NK-92 treated with Interleukin-12 subunit alpha and Interleukin-12 subunit beta, amount 100 ng/mL, for 24 hours (cell line): Measurements from ENCODE around the gene SNX21.
"Not testable (repeated sequence)": the region's sequence is repeated elsewhere in the genome, so short reads cannot be mapped to it uniquely, and the experiment has no call there.

Source experiments
- DNase-seq: peaks from one replicate; lab custom pipeline; 2025; lab: John Stamatoyannopoulos, UW

The SNX21 gene, protein sequence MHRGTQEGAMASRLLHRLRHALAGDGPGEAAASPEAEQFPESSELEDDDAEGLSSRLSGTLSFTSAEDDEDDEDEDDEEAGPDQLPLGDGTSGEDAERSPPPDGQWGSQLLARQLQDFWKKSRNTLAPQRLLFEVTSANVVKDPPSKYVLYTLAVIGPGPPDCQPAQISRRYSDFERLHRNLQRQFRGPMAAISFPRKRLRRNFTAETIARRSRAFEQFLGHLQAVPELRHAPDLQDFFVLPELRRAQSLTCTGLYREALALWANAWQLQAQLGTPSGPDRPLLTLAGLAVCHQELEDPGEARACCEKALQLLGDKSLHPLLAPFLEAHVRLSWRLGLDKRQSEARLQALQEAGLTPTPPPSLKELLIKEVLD

DNA sequence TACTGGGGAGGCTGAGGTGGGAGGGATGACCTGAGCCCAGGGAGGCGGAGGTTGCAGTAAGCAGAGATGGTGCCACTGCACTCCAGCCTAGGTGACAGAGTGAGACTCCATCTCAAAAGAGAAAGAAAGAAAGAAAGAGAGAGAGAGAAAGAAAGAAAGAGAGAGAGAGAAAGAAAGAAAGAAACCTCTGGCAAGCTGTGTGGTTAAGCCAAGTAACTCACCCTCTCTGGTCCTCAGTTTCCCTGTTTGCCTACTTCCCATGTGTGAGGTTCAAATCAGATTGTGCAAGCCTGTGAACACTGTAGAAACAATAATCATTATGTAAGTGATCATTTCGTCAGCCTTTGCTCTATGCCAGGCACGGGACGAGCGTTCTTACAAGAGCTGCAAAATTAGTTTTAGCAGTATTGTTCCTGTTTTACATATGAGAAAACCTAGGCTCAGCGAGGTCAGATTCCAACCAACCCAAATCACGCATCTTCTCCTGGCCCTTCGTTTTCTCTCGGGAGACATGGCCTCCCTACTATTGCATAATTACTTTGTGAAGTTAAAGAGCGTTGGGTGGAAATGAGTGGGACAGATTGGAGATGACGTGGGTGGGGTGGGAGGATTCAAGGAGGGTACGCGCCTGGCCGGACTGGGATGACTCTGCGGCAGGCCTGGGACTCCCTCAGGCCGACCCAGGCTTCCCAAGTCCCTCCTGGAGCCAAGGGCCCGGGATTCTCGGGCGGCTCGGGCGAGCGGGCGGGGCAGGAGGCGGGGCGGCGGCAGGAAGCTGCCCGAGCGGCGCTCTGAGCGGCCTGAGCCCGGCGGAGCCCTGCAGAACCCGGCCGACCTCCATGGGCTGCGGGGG, at the start of gene SNX21:
Gene SNX21, plus strand, starts transcription at position 770 of the 853 bp plus-strand sequence. CDS start 121 bp downstream, outside the sequence.
- no peak for DNase-seq

GRCh38 chr20:45788351-45788750, 45.2 kb upstream of the SNX21 start:
- no peak for DNase-seq

GRCh38 chr20:45792317-45793118, 41.1 kb upstream of the SNX21 start:
- DNase-seq = no peak

DNA sequence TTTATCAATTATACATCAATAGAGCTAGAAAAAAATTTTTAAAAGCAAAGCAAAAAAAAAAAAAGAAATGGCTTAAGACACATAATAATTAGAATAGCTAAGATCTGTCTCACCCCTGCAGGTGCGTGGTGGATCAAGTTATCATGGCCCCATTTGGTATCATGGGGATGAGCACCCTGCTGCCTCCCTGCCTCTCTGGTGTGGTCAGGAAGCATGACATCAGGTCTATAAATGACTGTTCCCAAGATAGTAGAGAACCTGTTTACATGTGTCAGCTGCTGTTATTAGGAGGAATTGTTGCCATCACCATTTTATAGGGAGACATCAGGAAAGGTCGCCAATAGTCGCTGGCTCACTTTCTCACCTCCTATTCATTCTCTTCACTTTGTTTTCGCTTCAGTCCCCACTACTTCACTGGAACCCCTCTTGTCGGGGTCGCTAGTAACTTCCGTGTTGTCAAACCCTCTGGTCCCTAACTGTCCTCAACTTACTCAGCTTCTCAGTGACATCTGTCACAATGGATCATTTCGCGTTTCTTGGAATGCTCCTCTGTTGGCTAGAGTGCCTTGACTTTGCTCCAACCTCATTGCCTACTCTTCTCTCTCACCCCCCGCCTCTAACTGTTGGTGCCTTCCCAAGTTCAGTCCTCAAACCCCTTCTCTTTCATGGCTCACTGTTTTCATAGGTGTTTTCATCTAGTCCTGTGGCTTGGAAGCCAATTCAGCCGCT, 37.1 kb upstream of the SNX21 start:
- no peak for DNase-seq

GRCh38 chr20:45797510-45797909, 36.1 kb upstream of the SNX21 start:
- not testable (repeated sequence) for DNase-seq

DNA sequence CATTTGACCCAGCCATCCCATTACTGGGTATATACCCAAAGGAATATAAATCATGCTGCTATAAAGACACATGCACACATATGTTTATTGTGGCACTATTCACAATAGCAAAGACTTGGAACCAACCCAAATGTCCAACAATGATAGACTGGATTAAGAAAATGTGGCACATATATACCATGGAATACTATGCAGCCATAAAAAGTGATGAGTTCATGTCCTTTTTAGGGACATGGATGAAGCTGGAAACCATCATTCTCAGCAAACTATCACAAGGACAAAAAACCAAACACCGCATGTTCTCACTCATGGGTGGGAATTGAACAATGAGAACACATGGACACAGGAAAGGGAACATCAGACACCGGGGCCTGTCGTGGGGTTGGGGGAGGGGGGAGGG, 35.6 kb upstream of the SNX21 start:
- DNase-seq = not testable (repeated sequence)

DNA sequence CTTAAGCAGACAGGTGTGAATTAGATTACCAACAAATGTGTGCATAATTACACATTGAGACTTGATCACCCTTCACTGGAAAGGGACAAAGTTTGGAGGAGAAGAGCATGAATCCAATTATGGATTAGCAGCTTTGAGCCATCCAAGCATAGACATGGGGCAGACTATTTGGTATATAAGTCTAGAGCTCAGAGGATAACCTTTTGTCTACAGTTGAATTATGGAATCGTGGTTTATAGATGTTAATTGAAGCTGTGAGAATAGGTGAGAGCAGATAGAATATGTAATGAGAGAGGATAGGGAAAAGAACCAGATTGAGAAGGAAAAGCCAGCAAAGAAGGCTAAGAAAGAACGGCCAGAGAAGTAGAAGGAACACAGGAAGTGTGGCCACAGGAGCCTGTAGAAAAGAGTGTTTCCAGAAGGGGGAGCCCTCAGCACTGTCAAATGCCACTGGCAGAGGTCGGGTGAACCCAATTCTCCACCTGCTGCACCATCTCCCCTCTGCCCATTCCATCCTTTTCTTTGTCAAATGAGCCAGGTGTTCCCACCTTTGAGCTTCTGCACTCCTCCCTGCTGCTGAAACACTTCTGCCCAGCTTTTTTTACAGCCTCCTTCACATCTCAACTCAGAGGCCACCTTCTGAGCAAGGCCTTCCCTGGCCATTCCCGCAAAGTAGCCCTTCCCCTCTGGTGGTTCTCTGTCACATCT, 34.5 kb upstream of the SNX21 start:
- DNase-seq = peak; percentile 47

GRCh38 chr20:45801851-45802250, 31.7 kb upstream of the SNX21 start:
- no peak for DNase-seq

- no peak for DNase-seq
Observed at GRCh38 chr20:45810191-45810970, 23.2 kb upstream of the SNX21 start.

GRCh38 chr20:45812157-45813005, 21.2 kb upstream of the SNX21 start, which contains the start of gene UBE2C:
Gene UBE2C (plus strand): TSS chr20:45812644. CDS start chr20:45812696, 52 bp downstream.
- peak; percentile 94 for DNase-seq

DNA sequence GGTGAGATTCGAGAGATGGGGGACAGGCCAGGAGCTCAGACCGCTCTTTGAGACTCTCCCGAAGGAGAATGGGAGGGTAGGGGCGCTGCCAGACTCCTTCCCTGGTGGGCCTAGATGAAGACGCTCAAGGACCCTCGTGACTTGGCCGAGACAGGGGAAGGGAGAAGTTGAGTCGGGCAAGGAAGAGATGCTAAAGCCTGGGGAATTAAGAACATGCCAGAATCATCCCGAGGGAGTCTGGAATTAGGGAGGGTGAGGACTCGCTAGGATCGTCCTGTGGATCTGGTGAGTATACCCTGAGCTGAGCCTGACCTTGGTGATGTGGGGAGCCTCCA, 20.6 kb upstream of the SNX21 start:
- no peak for DNase-seq

DNA sequence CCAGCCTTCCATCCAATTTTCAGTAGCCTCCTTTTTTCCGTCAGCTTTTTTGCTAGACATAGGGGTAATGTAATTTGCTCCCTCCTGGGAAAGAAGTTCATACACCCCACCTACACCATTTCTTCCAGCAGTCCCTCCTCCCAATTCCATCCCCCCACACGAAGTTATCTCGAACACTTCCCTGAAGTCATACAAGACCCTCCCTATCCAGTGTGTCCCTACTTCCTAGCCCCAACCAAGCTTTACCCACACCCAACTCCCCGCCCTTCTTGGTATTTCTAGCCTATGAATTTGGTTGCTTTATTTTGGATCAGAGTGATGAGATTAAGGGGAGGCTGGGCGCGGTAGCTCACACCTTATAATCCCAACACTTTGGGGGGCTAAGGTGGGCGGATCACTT, 20.1 kb upstream of the SNX21 start:
- no peak for DNase-seq

- DNase-seq = no peak
Observed at GRCh38 chr20:45814314-45814713, 19.3 kb upstream of the SNX21 start.

DNA sequence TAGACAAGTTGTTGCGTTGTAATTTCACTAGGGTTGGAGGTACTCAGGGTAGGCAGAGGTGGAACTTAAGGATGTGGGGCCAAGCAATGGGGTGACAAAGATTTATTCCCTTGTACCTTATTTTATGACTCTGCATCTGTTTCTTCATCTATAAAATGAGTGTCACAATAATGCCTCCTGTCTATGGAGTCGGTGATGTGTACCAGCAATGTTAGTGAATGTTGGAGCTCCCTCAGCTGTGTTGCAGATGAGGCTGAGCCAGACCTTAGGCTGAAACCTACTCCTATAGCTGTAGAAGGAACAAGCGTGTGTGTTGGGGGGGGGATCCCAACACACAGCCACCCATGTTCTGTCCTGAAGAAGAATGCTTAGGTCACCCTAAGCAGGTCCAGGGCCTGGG, 16.6 kb upstream of the SNX21 start:
- no peak for DNase-seq

DNA sequence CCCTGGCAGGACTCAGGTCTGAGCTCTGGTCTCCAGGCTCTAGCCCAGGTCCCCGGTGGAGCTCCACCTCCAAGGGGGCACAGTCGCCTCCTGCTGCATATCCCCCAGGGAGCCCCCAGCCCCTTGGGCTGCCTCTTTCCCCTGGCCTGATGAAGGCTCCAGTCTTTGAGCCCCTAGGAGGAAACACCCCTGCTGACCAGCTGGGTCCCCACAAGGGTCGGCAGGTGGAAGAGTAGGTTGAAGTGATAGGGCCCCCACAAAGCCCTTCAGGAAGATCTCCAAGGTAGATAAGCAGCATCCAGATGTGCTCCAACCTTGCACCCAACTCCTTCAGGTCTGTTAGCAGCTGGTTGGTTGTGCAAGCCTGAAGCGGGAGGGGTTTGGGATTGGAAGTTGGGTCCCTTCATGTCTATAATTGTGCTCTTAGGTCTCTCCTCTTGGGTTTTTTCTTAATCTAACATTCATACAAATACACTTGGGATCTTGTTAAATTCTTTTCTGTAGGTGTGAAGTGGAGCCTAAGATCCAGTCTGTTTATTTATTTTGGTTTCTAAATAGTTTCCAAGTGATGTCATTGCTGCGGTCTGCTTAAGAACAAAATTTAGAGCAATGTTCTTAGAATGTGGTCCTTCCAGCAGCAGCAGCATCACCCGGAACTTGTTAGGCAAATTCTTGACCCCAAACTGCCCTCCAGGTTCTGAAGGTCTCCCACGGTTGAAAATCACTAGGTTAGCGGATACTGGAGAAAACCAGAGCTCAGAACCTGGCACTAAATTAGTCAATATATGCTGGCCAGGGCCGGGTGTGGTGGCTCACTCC, 16.0 kb upstream of the SNX21 start:
- no peak for DNase-seq

DNA sequence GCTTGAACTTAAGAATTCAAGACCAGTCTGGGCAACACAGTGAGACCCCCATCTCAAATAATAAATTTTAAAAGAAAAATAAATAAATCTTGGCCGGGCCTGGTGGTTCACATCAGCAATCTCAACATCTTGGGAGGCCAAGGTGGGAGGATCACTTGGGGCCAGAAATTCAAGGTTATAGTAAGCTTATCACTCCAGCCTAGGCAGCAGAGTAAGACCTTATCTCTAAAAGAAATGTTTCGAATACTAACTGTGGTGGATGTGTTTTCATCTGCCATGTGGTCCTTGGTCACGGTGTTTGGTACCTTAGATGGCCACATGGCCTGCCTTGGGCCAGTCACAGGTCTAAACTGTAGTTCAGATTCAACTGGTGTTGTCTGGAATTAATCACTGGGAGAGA, 15.4 kb upstream of the SNX21 start:
- no peak for DNase-seq

- DNase-seq = no peak
Observed at GRCh38 chr20:45819466-45819865, 14.1 kb upstream of the SNX21 start.

GRCh38 chr20:45821947-45822346, 11.7 kb upstream of the SNX21 start:
- DNase-seq = no peak
